Body of pancreas (tissue), 4 donors: ENCODE results near the gene OR2T12.

ENCODE experiments used
- CTCF ChIP-seq, 7 experiments: fragments of 450-650 bp in 4 of 7; fragments of 200-600 bp in 3 of 7; sonication (generic) in 3 of 7; IDR thresholded peaks; one replicate each; pipeline ENCODE4 v1.5.1; 2016 to 2019; ENCODE audit warnings: antibody characterized with exemption in 7 of 7
- POLR2A ChIP-seq, 3 donors: fragments of 450-650 bp; IDR thresholded peaks; one replicate each; pipeline ENCODE4 v1.6.1; 2016; ENCODE audit warnings: antibody characterized with exemption in 3 of 3, mild to moderate bottlenecking in 2 of 3

- TF ChIP-seq CTCF (IDR thresholded peaks at IDR 0.05) = no peak
- TF ChIP-seq POLR2A (IDR thresholded peaks at IDR 0.05) = no peak
These were observed 13.6 kb upstream of the OR2T12 start for GRCh38 chr1:248316796-248317195.
